ENCODE results near the gene MYRFL. TPM values are rescaled to one million over a fixed set of nuclear protein-coding genes. Genes with fewer than 3 reads are reported as not detected.

MYRFL gene
- polyA plus RNA-seq, 1 donor from 2014 or later, result not detected

GRCh38 chr12:69872804-69873203 is 47.8 kb downstream of the MYRFL start:
- H3F3A ChIP-seq (ENCODE audit: insufficient read depth, low read length, poor library complexity, severe bottlenecking), result no peaks in the 10 kb centered on the region
- H3K9me2 ChIP-seq (ENCODE audit: insufficient read depth, low read length), result no peaks in the 10 kb centered on the region
- H3K9ac ChIP-seq (ENCODE audit: low read length), result no peak overlapping the region
- no peak overlapping the region for H3K4me2 ChIP-seq (ENCODE audit: low read length)
- H3K27me3 ChIP-seq (ENCODE audit: insufficient read depth, low read depth, low read length), result no peaks in the 10 kb centered on the region
- TF ChIP-seq EZH2 (IDR thresholded peaks at IDR 0.05; ENCODE audit: borderline replicate concordance, insufficient read depth, low read length, poor library complexity, severe bottlenecking) (no peak), CTCF (IDR thresholded peaks at IDR 0.05; ENCODE audit: poor library complexity, severe bottlenecking) (no peak), SMC3 (conservative IDR thresholded peaks at IDR 0.05; ENCODE audit: poor library complexity) (no peak), RAD21 (conservative IDR thresholded peaks at IDR 0.05) (no peak), TAF1 (IDR thresholded peaks at IDR 0.05; ENCODE audit: low read depth) (no peak), EP300 (conservative IDR thresholded peaks at IDR 0.05; ENCODE audit: poor library complexity, severe bottlenecking) (no peak), REST (IDR thresholded peaks at IDR 0.05; ENCODE audit: borderline replicate concordance) (no peak), MXI1 (conservative IDR thresholded peaks at IDR 0.05; ENCODE audit: poor library complexity, severe bottlenecking) (no peak), POLR2AphosphoS5 (IDR thresholded peaks at IDR 0.05) (no peak)
- H4K20me1 ChIP-seq (ENCODE audit: insufficient read depth), result no peaks in the 10 kb centered on the region
- H3K4me3 ChIP-seq (ENCODE audit: low read length), result no peak overlapping the region
- no peaks in the 10 kb centered on the region for H3K36me3 ChIP-seq (ENCODE audit: insufficient read depth, low read length)
- H2AFZ ChIP-seq (ENCODE audit: low read depth, low read length), result no peak overlapping the region
- H3K27ac ChIP-seq (ENCODE audit: low read length), result no peak overlapping the region
- H3K79me2 ChIP-seq (replicated peaks; ENCODE audit: insufficient read depth, low read length), result no peaks in the 10 kb centered on the region
- no peaks in the 10 kb centered on the region for H3K9me3 ChIP-seq (ENCODE audit: low read length)

GRCh38 chr12:69873429-69873828 is 48.4 kb downstream of the MYRFL start:
- Histone ChIP-seq H3K9me2 (ENCODE audit: insufficient read depth, low read length) (no peaks in the 10 kb centered on the region), H3K9ac (ENCODE audit: low read length) (no peak overlapping the region), H3F3A (ENCODE audit: insufficient read depth, low read length, poor library complexity, severe bottlenecking) (no peaks in the 10 kb centered on the region), H3K27ac (ENCODE audit: low read length) (no peak overlapping the region), H3K4me3 (ENCODE audit: low read length) (no peak overlapping the region), H3K4me2 (ENCODE audit: low read length) (no peak overlapping the region), H3K27me3 (ENCODE audit: insufficient read depth, low read depth, low read length) (no peaks in the 10 kb centered on the region), H3K36me3 (ENCODE audit: insufficient read depth, low read length) (no peaks in the 10 kb centered on the region), H3K79me2 (replicated peaks; ENCODE audit: insufficient read depth, low read length) (no peaks in the 10 kb centered on the region), H2AFZ (ENCODE audit: low read depth, low read length) (no peak overlapping the region), H3K9me3 (ENCODE audit: low read length) (no peaks in the 10 kb centered on the region), H4K20me1 (ENCODE audit: insufficient read depth) (no peaks in the 10 kb centered on the region)
- TF ChIP-seq MXI1 (conservative IDR thresholded peaks at IDR 0.05; ENCODE audit: poor library complexity, severe bottlenecking) (no peak), SMC3 (conservative IDR thresholded peaks at IDR 0.05; ENCODE audit: poor library complexity) (no peak), TAF1 (IDR thresholded peaks at IDR 0.05; ENCODE audit: low read depth) (no peak), REST (IDR thresholded peaks at IDR 0.05; ENCODE audit: borderline replicate concordance) (no peak), EZH2 (IDR thresholded peaks at IDR 0.05; ENCODE audit: borderline replicate concordance, insufficient read depth, low read length, poor library complexity, severe bottlenecking) (no peak), POLR2AphosphoS5 (IDR thresholded peaks at IDR 0.05) (no peak), EP300 (conservative IDR thresholded peaks at IDR 0.05; ENCODE audit: poor library complexity, severe bottlenecking) (no peak), RAD21 (conservative IDR thresholded peaks at IDR 0.05) (no peak), CTCF (IDR thresholded peaks at IDR 0.05; ENCODE audit: poor library complexity, severe bottlenecking) (no peak)
